HEK293T (cell line): ENCODE results near the gene ACSL5.
"Not testable (repeated sequence)": the region's sequence is repeated elsewhere in the genome, so short reads cannot be mapped to it uniquely, and the experiment has no call there.

Experiments
- CTCF ChIA-PET: fragments of 350-600 bp; formaldehyde crosslinking; extraction: SDS; loops from one replicate; lab custom pipeline; 2021; ENCODE audit warnings: antibody characterized with exemption, inconsistent platforms; lab: Yijun Ruan, JAX
- POLR2A ChIA-PET: fragments of 350-600 bp; formaldehyde crosslinking; extraction: SDS; loops from one replicate; lab custom pipeline; 2020; ENCODE audit warnings: antibody characterized with exemption, inconsistent platforms; lab: Yijun Ruan, JAX
- DNase-seq: peaks from one replicate; pipeline ENCODE4 v3.0.0; 2012; ENCODE audit warnings: mixed read lengths; ENCODE audit errors: extremely low spot score
- ARNT ChIP-seq: fragments of 450-650 bp; IDR thresholded peaks from 2 replicates; pipeline ENCODE4 v1.6.1; 2017; ENCODE audit warnings: mild to moderate bottlenecking
- BHLHE40 ChIP-seq: fragments of 450-650 bp; IDR thresholded peaks from 2 replicates; pipeline ENCODE4 v1.6.1; 2016; ENCODE audit warnings: mild to moderate bottlenecking, moderate library complexity, borderline replicate concordance
- CTBP1 ChIP-seq: fragments of 450-650 bp; IDR thresholded peaks from 2 replicates; pipeline ENCODE4 v1.6.1; 2016; ENCODE audit warnings: borderline replicate concordance
- ELF4 ChIP-seq: fragments of 450-650 bp; IDR thresholded peaks from 2 replicates; pipeline ENCODE4 v1.6.1; 2017; ENCODE audit warnings: antibody characterized with exemption
- FOXA1 ChIP-seq: fragments of 450-650 bp; IDR thresholded peaks from 2 replicates; pipeline ENCODE4 v1.6.1; 2016; ENCODE audit warnings: mild to moderate bottlenecking
- FOXK2 ChIP-seq: fragments of 450-650 bp; IDR thresholded peaks from 2 replicates; pipeline ENCODE4 v1.6.1; 2016; ENCODE audit warnings: mild to moderate bottlenecking
- FOXM1 ChIP-seq: fragments of 450-650 bp; IDR thresholded peaks from 2 replicates; pipeline ENCODE4 v1.6.1; 2017; ENCODE audit warnings: mild to moderate bottlenecking, borderline replicate concordance
- HDGF ChIP-seq: fragments of 450-650 bp; IDR thresholded peaks from 2 replicates; pipeline ENCODE4 v1.6.1; 2017; ENCODE audit warnings: antibody characterized with exemption, borderline replicate concordance
- L3MBTL2 ChIP-seq: fragments of 450-650 bp; conservative IDR thresholded peaks from 2 replicates; pipeline ENCODE4 v1.6.1; 2016; ENCODE audit warnings: mild to moderate bottlenecking
- LEF1 ChIP-seq: fragments of 450-650 bp; IDR thresholded peaks from 2 replicates; pipeline ENCODE4 v1.6.1; 2017; ENCODE audit warnings: mild to moderate bottlenecking, borderline replicate concordance
- NFRKB ChIP-seq: fragments of 450-650 bp; IDR thresholded peaks from 2 replicates; pipeline ENCODE4 v1.6.1; 2016; ENCODE audit warnings: mild to moderate bottlenecking, moderate library complexity
- PKNOX1 ChIP-seq: fragments of 450-650 bp; IDR thresholded peaks from 2 replicates; pipeline ENCODE4 v1.6.1; 2016
- SP1 ChIP-seq: fragments of 450-650 bp; IDR thresholded peaks from 2 replicates; pipeline ENCODE4 v1.6.1; 2017
- SUZ12 ChIP-seq: fragments of 450-650 bp; IDR thresholded peaks from 2 replicates; pipeline ENCODE4 v1.6.1; 2016; ENCODE audit warnings: mild to moderate bottlenecking
- TARDBP ChIP-seq: fragments of 450-650 bp; IDR thresholded peaks from 2 replicates; pipeline ENCODE4 v1.6.1; 2016
- ZNF384 ChIP-seq: fragments of 450-650 bp; IDR thresholded peaks from 2 replicates; pipeline ENCODE4 v1.6.1; 2016

The ACSL5 gene

DNA sequence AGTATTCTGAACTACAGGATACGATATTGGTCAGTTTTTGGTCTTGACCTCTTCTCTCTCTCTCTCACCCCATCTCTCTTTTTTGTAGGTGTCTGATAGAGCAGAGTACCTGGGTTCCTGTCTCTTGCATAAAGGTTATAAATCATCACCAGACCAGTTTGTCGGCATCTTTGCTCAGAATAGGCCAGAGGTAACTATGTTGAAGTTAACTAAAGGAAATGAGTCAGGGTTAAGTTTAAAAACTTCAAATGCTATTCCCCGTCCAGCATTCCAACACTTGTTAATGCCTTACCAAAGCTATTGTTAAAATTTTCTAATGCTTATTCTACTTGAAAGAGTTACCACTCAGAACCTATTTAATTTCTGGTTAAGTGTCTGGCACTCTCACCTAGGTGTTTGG, 30.7 kb downstream of the ACSL5 start:
- ChIA-PET POLR2A (no interaction called here), CTCF (no interaction called here)
- TF ChIP-seq L3MBTL2 (no peak), HDGF (no peak), ELF4 (no peak), TARDBP (no peak), SUZ12 (no peak), SP1 (no peak), LEF1 (no peak), NFRKB (no peak), ARNT (no peak), BHLHE40 (no peak), FOXK2 (no peak), PKNOX1 (no peak), ZNF384 (no peak), FOXM1 (no peak)
- DNase-seq, result no peak

- CTCF ChIA-PET, POLR2A ChIA-PET, DNase-seq: not testable (repeated sequence)
These were observed 32.9 kb downstream of the ACSL5 start for GRCh38 chr10:112406806-112407205.

DNA sequence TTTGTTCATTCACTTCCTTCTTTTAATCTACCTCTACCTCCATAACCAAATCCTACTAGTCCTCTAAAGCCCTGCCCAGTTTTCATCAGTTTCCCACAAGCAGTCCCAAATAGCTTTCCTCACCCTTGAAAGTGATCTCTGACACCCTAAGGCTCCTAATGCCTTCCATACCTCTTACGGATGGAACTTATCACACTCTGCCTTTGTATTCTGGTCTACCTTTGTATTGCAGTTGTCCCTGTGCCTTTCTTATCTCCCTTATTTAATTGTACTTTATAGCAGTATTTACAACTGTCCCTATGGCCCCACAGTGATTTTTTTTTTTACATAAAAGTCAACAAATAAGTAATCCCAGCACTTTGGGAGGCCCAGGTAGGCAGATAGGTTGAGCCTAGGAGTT, 33.8 kb downstream of the ACSL5 start:
- no peak for DNase-seq
- ChIA-PET CTCF (interaction anchor here (0.6 kb wide), 1 partner anchor 27 kb away, joined by 4 read pairs; no protein-coding TSS in a partner anchor), POLR2A (no interaction called here)
- TF ChIP-seq ZNF384 (no peak), HDGF (no peak), SP1 (no peak), FOXA1 (no peak), BHLHE40 (no peak), NFRKB (no peak), SUZ12 (no peak), TARDBP (no peak), CTBP1 (no peak), L3MBTL2 (no peak), FOXK2 (no peak)

- no peak for DNase-seq
- ChIA-PET POLR2A (no interaction called here), CTCF (no interaction called here)
- TF ChIP-seq LEF1, result no peak
- TF ChIP-seq SP1, result no peak
- no peak for TF ChIP-seq NFRKB
- TF ChIP-seq TARDBP, result no peak
- TF ChIP-seq L3MBTL2, result no peak
- no peak for TF ChIP-seq FOXM1
- no peak for TF ChIP-seq ZNF384
These were observed 35.4 kb downstream of the ACSL5 start for GRCh38 chr10:112409299-112409698.

- TF ChIP-seq SP1 (no peak), ELF4 (no peak), LEF1 (no peak), BHLHE40 (no peak), CTBP1 (no peak), FOXM1 (no peak), HDGF (no peak), SUZ12 (no peak), ARNT (no peak), ZNF384 (no peak), L3MBTL2 (no peak), FOXK2 (no peak), TARDBP (no peak), NFRKB (no peak), PKNOX1 (no peak), FOXA1 (no peak)
- CTCF ChIA-PET, result no interaction called here
- no peak for DNase-seq
- POLR2A ChIA-PET, result no interaction called here
These were observed 35.8 kb downstream of the ACSL5 start for GRCh38 chr10:112409755-112410154.

DNA sequence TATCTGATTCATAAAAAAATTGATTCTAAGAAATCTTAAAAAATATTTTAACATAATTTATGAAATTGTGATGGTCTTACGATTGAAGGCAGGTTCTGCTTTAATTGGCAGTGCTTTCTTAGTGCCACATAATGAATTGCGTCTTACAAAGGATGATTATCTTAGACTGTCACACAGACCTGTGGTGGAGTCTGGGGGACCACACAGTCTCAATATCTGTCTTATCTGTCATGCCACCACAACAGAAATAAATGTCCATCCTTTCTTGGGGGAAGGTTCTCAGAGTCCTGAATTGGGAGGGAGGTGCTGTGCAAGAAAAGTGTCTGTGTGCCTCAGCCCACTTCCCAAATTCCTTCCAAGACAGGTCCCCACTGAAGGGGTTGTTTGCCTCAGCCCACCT, 38.8 kb downstream of the ACSL5 start:
- ChIA-PET POLR2A (no interaction called here), CTCF (no interaction called here)
- no peak for DNase-seq
- TF ChIP-seq ARNT (no peak), FOXA1 (no peak), LEF1 (no peak), NFRKB (no peak), CTBP1 (no peak), L3MBTL2 (no peak), ZNF384 (no peak), PKNOX1 (no peak), SP1 (no peak), TARDBP (no peak), FOXK2 (no peak), HDGF (no peak), ELF4 (no peak), SUZ12 (no peak), FOXM1 (no peak), BHLHE40 (no peak)

DNA sequence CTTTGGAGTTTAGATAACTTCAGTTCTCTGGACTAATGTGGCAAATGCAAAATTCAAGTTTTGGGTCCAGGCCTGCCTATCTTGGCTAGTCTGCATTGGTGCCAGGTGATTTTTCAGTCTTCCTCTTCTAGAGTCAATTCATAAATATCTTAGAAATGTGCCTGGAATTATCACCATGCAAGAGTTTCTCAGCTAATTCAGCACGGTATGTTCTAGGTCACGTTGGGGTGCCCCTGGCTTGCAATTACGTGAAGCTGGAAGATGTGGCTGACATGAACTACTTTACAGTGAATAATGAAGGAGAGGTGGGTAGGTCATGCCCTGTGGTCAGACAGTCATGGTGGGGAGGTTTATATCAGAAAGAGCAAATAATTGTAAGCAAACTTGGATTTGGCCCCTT, 47.8 kb downstream of the ACSL5 start:
- ChIA-PET POLR2A (no interaction called here), CTCF (no interaction called here)
- no peak for TF ChIP-seq FOXM1
- no peak for TF ChIP-seq CTBP1
- TF ChIP-seq ARNT, result no peak
- no peak for TF ChIP-seq SUZ12
- TF ChIP-seq LEF1, result no peak
- no peak for TF ChIP-seq BHLHE40
- no peak for TF ChIP-seq PKNOX1
- TF ChIP-seq SP1, result no peak
- TF ChIP-seq FOXA1, result no peak
- no peak for TF ChIP-seq TARDBP
- no peak for TF ChIP-seq FOXK2
- TF ChIP-seq ELF4, result no peak
- no peak for TF ChIP-seq HDGF
- no peak for TF ChIP-seq NFRKB
- no peak for TF ChIP-seq ZNF384
- TF ChIP-seq L3MBTL2, result no peak
- no peak for DNase-seq
